SK-N-SH treated with all-trans-retinoic acid at 6 μM for 48 hours (cell line): ENCODE results near the gene OR11A1.

ENCODE experiments used
- ATAC-seq: fragments of 200-7000 bp; cut with Tn5 transposase; 3 replicates; pipeline ENCODE4 v1.9.1; 2020; ENCODE audit warnings: mild to moderate bottlenecking, moderate library complexity
- ARNTL ChIP-seq: fragments of 450-650 bp; formaldehyde crosslinking; IDR thresholded peaks from 2 replicates; pipeline ENCODE4 v1.5.0; 2020; ENCODE audit warnings: low read depth, mild to moderate bottlenecking, moderate library complexity, borderline replicate concordance
- BACH2 ChIP-seq: fragments of 250-450 bp; sonication (Bioruptor Pico); IDR thresholded peaks from 2 replicates; pipeline ENCODE4 v1.9.0; 2021; ENCODE audit warnings: mild to moderate bottlenecking, borderline replicate concordance
- CSDC2 ChIP-seq: fragments of 250-450 bp; sonication (Bioruptor Pico); IDR thresholded peaks from 2 replicates; pipeline ENCODE4 v1.5.0; 2020; ENCODE audit warnings: mild to moderate bottlenecking, moderate library complexity
- ESRRG ChIP-seq: fragments of 250-450 bp; sonication (Bioruptor Pico); IDR thresholded peaks from 2 replicates; pipeline ENCODE4 v1.6.1; 2021; ENCODE audit warnings: mild to moderate bottlenecking
- OSR1 ChIP-seq: fragments of 250-450 bp; sonication (Bioruptor Pico); IDR thresholded peaks from 2 replicates; pipeline ENCODE4 v1.8.0; 2022; ENCODE audit warnings: moderate library complexity, mild to moderate bottlenecking, inconsistent platforms
- PPARA ChIP-seq: fragments of 250-450 bp; sonication (Bioruptor Pico); IDR thresholded peaks from 2 replicates; pipeline ENCODE4 v1.5.0; 2020; ENCODE audit warnings: mild to moderate bottlenecking, borderline replicate concordance
- RARB ChIP-seq: fragments of 250-450 bp; sonication (Bioruptor Pico); IDR thresholded peaks from 2 replicates; pipeline ENCODE4 v1.8.0; 2021; ENCODE audit warnings: mild to moderate bottlenecking, moderate library complexity
- SNAI2 ChIP-seq: fragments of 250-450 bp; sonication (Bioruptor Pico); IDR thresholded peaks from 2 replicates; pipeline ENCODE4 v1.5.0; 2020; ENCODE audit warnings: mild to moderate bottlenecking, moderate library complexity
- TCF4 ChIP-seq: fragments of 250-450 bp; sonication (Bioruptor Pico); IDR thresholded peaks from 2 replicates; pipeline ENCODE4 v1.8.0; 2021; ENCODE audit warnings: mild to moderate bottlenecking, moderate library complexity, borderline replicate concordance
- TOX ChIP-seq: fragments of 250-450 bp; sonication (Bioruptor Pico); IDR thresholded peaks from 2 replicates; pipeline ENCODE4 v1.8.0; 2021; ENCODE audit warnings: mild to moderate bottlenecking, moderate library complexity, borderline replicate concordance
- ZC3H10 ChIP-seq: fragments of 250-450 bp; sonication (Bioruptor Pico); IDR thresholded peaks from 2 replicates; pipeline ENCODE4 v1.5.1; 2021; ENCODE audit warnings: mild to moderate bottlenecking, moderate library complexity
- ZFP3 ChIP-seq: fragments of 250-450 bp; sonication (Bioruptor Pico); IDR thresholded peaks from 2 replicates; pipeline ENCODE4 v1.5.0; 2020; ENCODE audit warnings: mild to moderate bottlenecking, moderate library complexity
- ZFP30 ChIP-seq: fragments of 450-650 bp; formaldehyde crosslinking; IDR thresholded peaks from 2 replicates; pipeline ENCODE4 v1.5.0; 2022; ENCODE audit warnings: mild to moderate bottlenecking, moderate library complexity
- ZNF565 ChIP-seq: fragments of 450-650 bp; formaldehyde crosslinking; conservative IDR thresholded peaks from 2 replicates; pipeline ENCODE4 v1.5.0; 2020; ENCODE audit warnings: low read depth, mild to moderate bottlenecking, moderate library complexity
- ZNF70 ChIP-seq: fragments of 450-650 bp; formaldehyde crosslinking; IDR thresholded peaks from 2 replicates; pipeline ENCODE4 v1.5.0; 2020; ENCODE audit warnings: mild to moderate bottlenecking, moderate library complexity
- TF ChIP-seq, protein P1 (sequence below): fragments of 250-450 bp; sonication (Bioruptor Pico); IDR thresholded peaks from 2 replicates; pipeline ENCODE4 v1.5.0; 2020; ENCODE audit warnings: mild to moderate bottlenecking, moderate library complexity
- TF ChIP-seq, protein P2 (sequence below): fragments of 250-450 bp; sonication (Bioruptor Pico); IDR thresholded peaks from 2 replicates; pipeline ENCODE4 v1.8.0; 2021; ENCODE audit warnings: low read depth, mild to moderate bottlenecking, moderate library complexity, borderline replicate concordance
- TF ChIP-seq, protein P3 (sequence below): fragments of 250-450 bp; sonication (Bioruptor Pico); IDR thresholded peaks from 2 replicates; pipeline ENCODE4 v1.5.1; 2021; ENCODE audit warnings: mild to moderate bottlenecking, moderate library complexity
- TF ChIP-seq, protein P4 (sequence below): fragments of 250-450 bp; sonication (Bioruptor Pico); IDR thresholded peaks from 2 replicates; pipeline ENCODE4 v1.8.0; 2020; ENCODE audit warnings: mild to moderate bottlenecking, moderate library complexity, borderline replicate concordance

Gene OR11A1, protein sequence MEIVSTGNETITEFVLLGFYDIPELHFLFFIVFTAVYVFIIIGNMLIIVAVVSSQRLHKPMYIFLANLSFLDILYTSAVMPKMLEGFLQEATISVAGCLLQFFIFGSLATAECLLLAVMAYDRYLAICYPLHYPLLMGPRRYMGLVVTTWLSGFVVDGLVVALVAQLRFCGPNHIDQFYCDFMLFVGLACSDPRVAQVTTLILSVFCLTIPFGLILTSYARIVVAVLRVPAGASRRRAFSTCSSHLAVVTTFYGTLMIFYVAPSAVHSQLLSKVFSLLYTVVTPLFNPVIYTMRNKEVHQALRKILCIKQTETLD

DNA sequence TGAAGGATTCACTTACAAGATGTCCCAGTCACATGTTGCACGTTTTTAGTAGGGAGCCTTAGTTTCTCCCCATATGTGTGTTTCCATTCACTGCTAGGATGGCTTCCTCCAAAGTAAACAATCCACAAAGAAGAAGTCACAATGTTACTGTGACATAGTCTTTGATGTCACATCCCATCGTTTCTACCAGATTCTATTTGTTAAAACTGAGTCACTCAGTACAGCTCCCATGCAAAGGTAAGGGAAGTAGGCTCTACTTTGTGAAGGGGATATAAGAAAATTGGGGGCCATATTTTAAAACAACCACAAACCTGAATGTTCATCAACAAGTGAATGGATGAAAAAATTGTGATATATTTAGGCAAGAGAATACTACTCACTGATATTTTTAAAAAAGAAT is at the start of gene OR11A1, which contains the start of gene OR2H1:
Gene OR11A1, minus strand, starts transcription at position 101 of the 400 bp plus-strand sequence. CDS start 29,430 bp downstream, outside the sequence.
Gene OR2H1, plus strand, starts transcription at position 185 of the 400 bp plus-strand sequence. CDS start 4,615 bp downstream, outside the sequence.
- TF ChIP-seq, protein P1, sequence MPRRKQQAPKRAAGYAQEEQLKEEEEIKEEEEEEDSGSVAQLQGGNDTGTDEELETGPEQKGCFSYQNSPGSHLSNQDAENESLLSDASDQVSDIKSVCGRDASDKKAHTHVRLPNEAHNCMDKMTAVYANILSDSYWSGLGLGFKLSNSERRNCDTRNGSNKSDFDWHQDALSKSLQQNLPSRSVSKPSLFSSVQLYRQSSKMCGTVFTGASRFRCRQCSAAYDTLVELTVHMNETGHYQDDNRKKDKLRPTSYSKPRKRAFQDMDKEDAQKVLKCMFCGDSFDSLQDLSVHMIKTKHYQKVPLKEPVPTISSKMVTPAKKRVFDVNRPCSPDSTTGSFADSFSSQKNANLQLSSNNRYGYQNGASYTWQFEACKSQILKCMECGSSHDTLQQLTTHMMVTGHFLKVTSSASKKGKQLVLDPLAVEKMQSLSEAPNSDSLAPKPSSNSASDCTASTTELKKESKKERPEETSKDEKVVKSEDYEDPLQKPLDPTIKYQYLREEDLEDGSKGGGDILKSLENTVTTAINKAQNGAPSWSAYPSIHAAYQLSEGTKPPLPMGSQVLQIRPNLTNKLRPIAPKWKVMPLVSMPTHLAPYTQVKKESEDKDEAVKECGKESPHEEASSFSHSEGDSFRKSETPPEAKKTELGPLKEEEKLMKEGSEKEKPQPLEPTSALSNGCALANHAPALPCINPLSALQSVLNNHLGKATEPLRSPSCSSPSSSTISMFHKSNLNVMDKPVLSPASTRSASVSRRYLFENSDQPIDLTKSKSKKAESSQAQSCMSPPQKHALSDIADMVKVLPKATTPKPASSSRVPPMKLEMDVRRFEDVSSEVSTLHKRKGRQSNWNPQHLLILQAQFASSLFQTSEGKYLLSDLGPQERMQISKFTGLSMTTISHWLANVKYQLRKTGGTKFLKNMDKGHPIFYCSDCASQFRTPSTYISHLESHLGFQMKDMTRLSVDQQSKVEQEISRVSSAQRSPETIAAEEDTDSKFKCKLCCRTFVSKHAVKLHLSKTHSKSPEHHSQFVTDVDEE (CRISPR knock-in tag): no peak
- no peak for TF ChIP-seq TCF4
- TF ChIP-seq ZNF565: no peak
- no peak for TF ChIP-seq BACH2 (CRISPR knock-in tag)
- no peak for TF ChIP-seq ZNF70
- no peak for TF ChIP-seq TOX (CRISPR knock-in tag)
- TF ChIP-seq, protein P2, sequence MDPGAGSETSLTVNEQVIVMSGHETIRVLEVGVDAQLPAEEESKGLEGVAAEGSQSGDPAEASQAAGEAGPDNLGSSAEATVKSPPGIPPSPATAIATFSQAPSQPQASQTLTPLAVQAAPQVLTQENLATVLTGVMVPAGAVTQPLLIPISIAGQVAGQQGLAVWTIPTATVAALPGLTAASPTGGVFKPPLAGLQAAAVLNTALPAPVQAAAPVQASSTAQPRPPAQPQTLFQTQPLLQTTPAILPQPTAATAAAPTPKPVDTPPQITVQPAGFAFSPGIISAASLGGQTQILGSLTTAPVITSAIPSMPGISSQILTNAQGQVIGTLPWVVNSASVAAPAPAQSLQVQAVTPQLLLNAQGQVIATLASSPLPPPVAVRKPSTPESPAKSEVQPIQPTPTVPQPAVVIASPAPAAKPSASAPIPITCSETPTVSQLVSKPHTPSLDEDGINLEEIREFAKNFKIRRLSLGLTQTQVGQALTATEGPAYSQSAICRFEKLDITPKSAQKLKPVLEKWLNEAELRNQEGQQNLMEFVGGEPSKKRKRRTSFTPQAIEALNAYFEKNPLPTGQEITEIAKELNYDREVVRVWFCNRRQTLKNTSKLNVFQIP (CRISPR knock-in tag): no peak
- no peak for TF ChIP-seq ZFP30 (CRISPR knock-in tag)
- no peak for TF ChIP-seq ESRRG
- no peak for TF ChIP-seq SNAI2
- no peak for TF ChIP-seq ARNTL
- TF ChIP-seq, protein P3, sequence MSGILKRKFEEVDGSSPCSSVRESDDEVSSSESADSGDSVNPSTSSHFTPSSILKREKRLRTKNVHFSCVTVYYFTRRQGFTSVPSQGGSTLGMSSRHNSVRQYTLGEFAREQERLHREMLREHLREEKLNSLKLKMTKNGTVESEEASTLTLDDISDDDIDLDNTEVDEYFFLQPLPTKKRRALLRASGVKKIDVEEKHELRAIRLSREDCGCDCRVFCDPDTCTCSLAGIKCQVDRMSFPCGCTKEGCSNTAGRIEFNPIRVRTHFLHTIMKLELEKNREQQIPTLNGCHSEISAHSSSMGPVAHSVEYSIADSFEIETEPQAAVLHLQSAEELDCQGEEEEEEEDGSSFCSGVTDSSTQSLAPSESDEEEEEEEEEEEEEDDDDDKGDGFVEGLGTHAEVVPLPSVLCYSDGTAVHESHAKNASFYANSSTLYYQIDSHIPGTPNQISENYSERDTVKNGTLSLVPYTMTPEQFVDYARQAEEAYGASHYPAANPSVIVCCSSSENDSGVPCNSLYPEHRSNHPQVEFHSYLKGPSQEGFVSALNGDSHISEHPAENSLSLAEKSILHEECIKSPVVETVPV: no peak
- TF ChIP-seq OSR1 (CRISPR knock-in tag): no peak
- TF ChIP-seq RARB (CRISPR knock-in tag): no peak
- no peak for ATAC-seq

DNA sequence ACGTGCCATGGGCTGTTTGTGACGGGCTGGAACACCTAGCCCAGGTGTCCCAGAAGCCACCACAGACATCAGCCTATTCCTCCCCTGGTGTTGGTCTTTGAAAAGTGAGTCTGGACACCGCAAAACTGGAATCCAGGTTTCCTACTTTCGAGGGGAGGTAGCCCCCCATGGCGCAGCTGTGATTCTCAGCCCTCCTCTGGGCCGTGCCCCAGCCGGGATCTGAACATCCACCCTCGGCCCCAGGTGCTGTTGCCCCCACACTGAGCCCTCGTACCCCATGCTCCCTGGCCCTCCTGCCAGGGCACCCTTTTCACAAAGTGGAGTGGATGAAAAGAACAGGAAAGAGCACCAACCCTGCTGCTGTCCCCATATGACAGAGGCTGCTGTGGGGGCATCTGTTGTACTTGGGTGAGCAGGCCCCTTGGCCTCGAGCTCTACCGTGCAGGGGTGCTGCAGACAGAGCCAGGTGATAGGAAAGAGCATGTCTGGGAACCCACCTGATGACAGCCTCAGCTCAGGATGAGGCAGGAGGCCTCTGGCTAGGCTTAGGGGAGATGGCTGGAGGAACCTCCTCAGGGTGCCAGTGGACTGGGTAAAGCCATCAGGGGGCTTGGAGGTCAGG is 49.7 kb upstream of the OR11A1 start:
- TF ChIP-seq OSR1 (CRISPR knock-in tag): no peak
- no peak for TF ChIP-seq ZFP3 (CRISPR knock-in tag)
- TF ChIP-seq ZC3H10: no peak
- no peak for TF ChIP-seq SNAI2
- TF ChIP-seq RARB (CRISPR knock-in tag): no peak
- TF ChIP-seq ZFP30 (CRISPR knock-in tag): no peak
- TF ChIP-seq ARNTL: no peak
- TF ChIP-seq, protein P3: no peak
- TF ChIP-seq ZNF565: no peak
- no peak for TF ChIP-seq CSDC2 (CRISPR knock-in tag)
- TF ChIP-seq, protein P2 (CRISPR knock-in tag): no peak
- no peak for TF ChIP-seq PPARA (CRISPR knock-in tag)
- TF ChIP-seq, protein P1 (CRISPR knock-in tag): no peak
- TF ChIP-seq, protein P4, sequence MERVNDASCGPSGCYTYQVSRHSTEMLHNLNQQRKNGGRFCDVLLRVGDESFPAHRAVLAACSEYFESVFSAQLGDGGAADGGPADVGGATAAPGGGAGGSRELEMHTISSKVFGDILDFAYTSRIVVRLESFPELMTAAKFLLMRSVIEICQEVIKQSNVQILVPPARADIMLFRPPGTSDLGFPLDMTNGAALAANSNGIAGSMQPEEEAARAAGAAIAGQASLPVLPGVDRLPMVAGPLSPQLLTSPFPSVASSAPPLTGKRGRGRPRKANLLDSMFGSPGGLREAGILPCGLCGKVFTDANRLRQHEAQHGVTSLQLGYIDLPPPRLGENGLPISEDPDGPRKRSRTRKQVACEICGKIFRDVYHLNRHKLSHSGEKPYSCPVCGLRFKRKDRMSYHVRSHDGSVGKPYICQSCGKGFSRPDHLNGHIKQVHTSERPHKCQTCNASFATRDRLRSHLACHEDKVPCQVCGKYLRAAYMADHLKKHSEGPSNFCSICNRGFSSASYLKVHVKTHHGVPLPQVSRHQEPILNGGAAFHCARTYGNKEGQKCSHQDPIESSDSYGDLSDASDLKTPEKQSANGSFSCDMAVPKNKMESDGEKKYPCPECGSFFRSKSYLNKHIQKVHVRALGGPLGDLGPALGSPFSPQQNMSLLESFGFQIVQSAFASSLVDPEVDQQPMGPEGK: no peak
- ATAC-seq: no peak
